Measurements from ENCODE around the gene ORMDL1.
A peak's percentile ranks its signal among the peaks of the same experiment; 100 is the strongest.
"Not testable (repeated sequence)": the region's sequence is repeated elsewhere in the genome, so short reads cannot be mapped to it uniquely, and the experiment has no call there.

ORMDL1 gene

GRCh38 chr2:189770590-189771322 lies 13.4 kb downstream of the ORMDL1 start:
- no peak for DNase-seq

- no peak for DNase-seq
These were observed 20.1 kb downstream of the ORMDL1 start for GRCh38 chr2:189763908-189764661.

GRCh38 chr2:189762551-189763298 lies 21.4 kb downstream of the ORMDL1 start, which contains the start of gene OSGEPL1:
OSGEPL1 (minus strand) TSS chr2:189762792; CDS start chr2:189761640, 1,152 bp downstream.
- DNase-seq, result peak; percentile 83

- no peak for DNase-seq
These were observed 21.9 kb downstream of the ORMDL1 start for GRCh38 chr2:189762229-189762550.

GRCh38 chr2:189760154-189760553 lies 24.0 kb downstream of the ORMDL1 start:
- DNase-seq, result not testable (repeated sequence)

- DNase-seq, result no peak
These were observed 27.7 kb downstream of the ORMDL1 start for GRCh38 chr2:189756311-189756952.

GRCh38 chr2:189751080-189751658 lies 33.0 kb downstream of the ORMDL1 start:
- no peak for DNase-seq

GRCh38 chr2:189729430-189729829 lies 54.7 kb downstream of the ORMDL1 start:
- DNase-seq, result no peak

- DNase-seq, result no peak
These were observed 57.3 kb downstream of the ORMDL1 start for GRCh38 chr2:189726849-189727248.

- no peak for DNase-seq
These were observed 57.9 kb downstream of the ORMDL1 start for GRCh38 chr2:189726271-189726670.

- DNase-seq, result no peak
These were observed 60.9 kb downstream of the ORMDL1 start for GRCh38 chr2:189723192-189723591.

Data from NCI-H1048 (cell line).